SU-DHL-6 (cell line): ENCODE data around the gene TSHZ2.

Experiments
- H2AFZ ChIP-seq: fragments of 200-600 bp; sonication (generic); 2 replicates; pipeline ENCODE4 v1.6.1; 2014; ENCODE audit warnings: low read depth, mild to moderate bottlenecking, moderate library complexity, mixed read lengths, antibody characterized with exemption, low read length; ENCODE audit not compliant: severe bottlenecking
- H3F3A ChIP-seq: fragments of 200-600 bp; shearing (Covaris generic); 2 replicates; pipeline ENCODE4 v1.6.0; 2016; ENCODE audit warnings: antibody characterized with exemption, mild to moderate bottlenecking; ENCODE audit not compliant: insufficient read depth
- H3K27ac ChIP-seq: fragments of 200-600 bp; sonication (generic); 2 replicates; pipeline ENCODE4 v1.5.1; 2016; ENCODE audit warnings: low read depth, mild to moderate bottlenecking, low read length, moderate library complexity, mixed read lengths
- H3K27me3 ChIP-seq: fragments of 200-600 bp; sonication (generic), shearing (Covaris generic); 2 replicates; pipeline ENCODE4 v1.6.0; 2014; ENCODE audit warnings: mild to moderate bottlenecking, low read length
- H3K36me3 ChIP-seq: fragments of 200-600 bp; sonication (generic); 2 replicates; pipeline ENCODE4 v1.6.1; 2014; ENCODE audit warnings: mild to moderate bottlenecking, low read length, mixed read lengths
- H3K4me2 ChIP-seq: fragments of 300-600, 200-600 bp; shearing (Covaris generic), sonication (generic); 2 replicates; pipeline ENCODE4 v1.6.0; 2014; ENCODE audit warnings: low read length, low read depth, mild to moderate bottlenecking; ENCODE audit not compliant: poor library complexity, severe bottlenecking
- H3K4me3 ChIP-seq: fragments of 200-600 bp; sonication (generic); 2 replicates; pipeline ENCODE4 v1.5.1; 2014; ENCODE audit warnings: antibody characterized with exemption, low read length, mild to moderate bottlenecking, mixed read lengths; ENCODE audit not compliant: insufficient read depth, poor library complexity, severe bottlenecking
- H3K79me2 ChIP-seq: fragments of 200-600 bp; sonication (generic); 2 replicates; pipeline ENCODE4 v1.6.1; 2014; ENCODE audit warnings: mild to moderate bottlenecking, low read length, moderate library complexity; ENCODE audit not compliant: insufficient read depth
- H3K9ac ChIP-seq: fragments of 200-600 bp; sonication (generic); 2 replicates; pipeline ENCODE4 v1.7.0; 2014; ENCODE audit warnings: mild to moderate bottlenecking, low read length
- H3K9me2 ChIP-seq: fragments of 200-600 bp; sonication (generic); replicated peaks from 2 replicates; pipeline ENCODE4 v1.6.1; 2014; ENCODE audit warnings: low read length; ENCODE audit not compliant: insufficient read depth
- H3K9me3 ChIP-seq: fragments of 200-600 bp; sonication (generic); 2 replicates; pipeline ENCODE4 v1.6.1; 2014; ENCODE audit warnings: low read length, mixed read lengths; ENCODE audit not compliant: insufficient read depth
- H4K20me1 ChIP-seq: fragments of 200-600 bp; sonication (generic); 2 replicates; pipeline ENCODE4 v1.6.1; 2014; ENCODE audit warnings: low read depth, mild to moderate bottlenecking, antibody characterized with exemption, low read length, moderate library complexity, mixed read lengths
- EZH2phosphoT487 ChIP-seq: fragments of 200-600 bp; sonication (generic), shearing (Covaris generic); conservative IDR thresholded peaks from 2 replicates; pipeline ENCODE4 v1.6.1; 2018; ENCODE audit warnings: mild to moderate bottlenecking, antibody characterized with exemption, low read length, moderate library complexity, mixed read lengths
- TF ChIP-seq, protein P1 (sequence below): fragments of 200-600 bp; sonication (generic); IDR thresholded peaks from one replicate; pipeline ENCODE4 v1.5.1; 2017; ENCODE audit warnings: antibody characterized with exemption, mild to moderate bottlenecking, low read length, moderate library complexity; ENCODE audit not compliant: insufficient read depth, poor library complexity, severe bottlenecking

The TSHZ2 gene

DNA sequence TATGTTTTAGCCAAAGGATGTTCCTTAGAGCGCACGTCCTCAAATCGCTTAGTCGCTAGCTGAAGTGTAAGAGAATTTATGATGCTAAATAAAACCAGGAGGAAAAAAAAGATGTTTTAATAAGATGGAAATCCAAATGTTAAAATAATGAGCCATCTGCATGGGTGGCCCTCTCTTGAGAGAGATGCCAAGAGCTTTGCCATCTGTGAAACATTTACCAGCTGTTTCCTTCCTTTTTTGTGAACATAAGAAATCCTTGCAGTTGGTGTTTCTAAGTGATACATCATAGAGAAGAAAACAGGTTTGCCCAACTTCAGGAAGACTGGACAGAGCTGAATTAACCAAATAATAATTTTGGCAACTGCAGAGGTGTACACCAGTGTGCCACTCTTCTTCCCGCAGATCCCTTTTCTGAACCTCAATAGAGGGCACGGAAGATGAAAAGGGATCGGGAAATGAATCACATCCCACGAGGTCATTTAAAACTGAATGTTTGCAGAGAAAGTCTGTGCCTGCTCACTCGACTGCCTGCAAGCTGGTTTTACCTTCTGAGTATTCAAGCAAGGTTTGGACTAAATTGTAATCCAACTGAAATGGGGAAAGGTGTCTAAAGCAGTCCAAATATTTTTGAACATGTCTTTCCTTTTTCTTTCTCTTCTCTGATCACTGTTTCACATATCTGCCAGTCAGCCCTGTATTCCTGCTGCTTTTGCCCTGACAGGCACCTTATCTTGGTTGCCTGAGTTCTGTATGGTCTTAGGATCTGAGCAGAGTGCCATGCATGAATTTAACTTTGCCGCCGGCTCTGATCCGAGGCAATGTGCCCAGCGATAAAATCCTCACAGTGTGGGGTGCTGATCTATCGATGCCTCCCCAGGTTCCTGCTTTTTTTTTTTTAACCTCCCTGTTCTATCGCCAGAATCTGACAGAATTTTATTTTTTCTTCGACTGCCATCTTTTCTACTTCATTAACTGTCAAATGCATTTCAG, 35.5 kb upstream of the TSHZ2 start:
- Histone ChIP-seq H3K79me2 (no peaks in the 10 kb centered on the region), H3K9me3 (no peaks in the 10 kb centered on the region)
- TF ChIP-seq, protein P1, sequence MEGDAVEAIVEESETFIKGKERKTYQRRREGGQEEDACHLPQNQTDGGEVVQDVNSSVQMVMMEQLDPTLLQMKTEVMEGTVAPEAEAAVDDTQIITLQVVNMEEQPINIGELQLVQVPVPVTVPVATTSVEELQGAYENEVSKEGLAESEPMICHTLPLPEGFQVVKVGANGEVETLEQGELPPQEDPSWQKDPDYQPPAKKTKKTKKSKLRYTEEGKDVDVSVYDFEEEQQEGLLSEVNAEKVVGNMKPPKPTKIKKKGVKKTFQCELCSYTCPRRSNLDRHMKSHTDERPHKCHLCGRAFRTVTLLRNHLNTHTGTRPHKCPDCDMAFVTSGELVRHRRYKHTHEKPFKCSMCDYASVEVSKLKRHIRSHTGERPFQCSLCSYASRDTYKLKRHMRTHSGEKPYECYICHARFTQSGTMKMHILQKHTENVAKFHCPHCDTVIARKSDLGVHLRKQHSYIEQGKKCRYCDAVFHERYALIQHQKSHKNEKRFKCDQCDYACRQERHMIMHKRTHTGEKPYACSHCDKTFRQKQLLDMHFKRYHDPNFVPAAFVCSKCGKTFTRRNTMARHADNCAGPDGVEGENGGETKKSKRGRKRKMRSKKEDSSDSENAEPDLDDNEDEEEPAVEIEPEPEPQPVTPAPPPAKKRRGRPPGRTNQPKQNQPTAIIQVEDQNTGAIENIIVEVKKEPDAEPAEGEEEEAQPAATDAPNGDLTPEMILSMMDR, result no peak
- no peak for TF ChIP-seq EZH2phosphoT487

GRCh38 chr20:52937591-52938100, 34.5 kb upstream of the TSHZ2 start:
- Histone ChIP-seq H3K9me2 (no peaks in the 10 kb centered on the region), H3K4me2 (no peak overlapping the region), H3K4me3 (no peak overlapping the region), H3K36me3 (no peaks in the 10 kb centered on the region), H3K79me2 (no peaks in the 10 kb centered on the region), H3K9me3 (no peaks in the 10 kb centered on the region), H3K27ac (no peak overlapping the region), H2AFZ (no peak overlapping the region), H4K20me1 (no peaks in the 10 kb centered on the region), H3F3A (no peaks in the 10 kb centered on the region), H3K9ac (no peak overlapping the region), H3K27me3 (no peaks in the 10 kb centered on the region)
- TF ChIP-seq, protein P1, result no peak
- TF ChIP-seq EZH2phosphoT487, result no peak

More for the DNA sequence above, 35.5 kb upstream of the TSHZ2 start:
- Histone ChIP-seq H3K9me2 (no peaks in the 10 kb centered on the region), H3K4me2 (no peak overlapping the region), H3K36me3 (no peaks in the 10 kb centered on the region), H2AFZ (no peak overlapping the region), H3K27me3 (no peaks in the 10 kb centered on the region), H3K9ac (no peak overlapping the region), H3F3A (no peaks in the 10 kb centered on the region), H3K27ac (no peak overlapping the region), H3K4me3 (no peak overlapping the region), H4K20me1 (no peaks in the 10 kb centered on the region)

GRCh38 chr20:52939141-52939540, 33.0 kb upstream of the TSHZ2 start:
- Histone ChIP-seq H3K27ac (no peak overlapping the region), H4K20me1 (no peaks in the 10 kb centered on the region), H3K9ac (no peak overlapping the region), H3K4me2 (no peak overlapping the region), H2AFZ (no peak overlapping the region), H3K36me3 (no peaks in the 10 kb centered on the region), H3K27me3 (no peaks in the 10 kb centered on the region), H3K9me3 (no peaks in the 10 kb centered on the region), H3F3A (no peaks in the 10 kb centered on the region), H3K79me2 (no peaks in the 10 kb centered on the region), H3K4me3 (no peak overlapping the region), H3K9me2 (no peaks in the 10 kb centered on the region)
- TF ChIP-seq, protein P1, result no peak
- no peak for TF ChIP-seq EZH2phosphoT487
